ENCODE measurements around the gene TAF11L5. TPM values are rescaled to one million over a fixed set of nuclear protein-coding genes. Genes with fewer than 3 reads are reported as not detected.
"Not testable (repeated sequence)": the region's sequence is repeated elsewhere in the genome, so short reads cannot be mapped to it uniquely, and the experiment has no call there.

Gene TAF11L5
- total and polyA plus RNA-seq, 2 of the 8 experiments (the other 6 are each of a cell fraction or from before 2014, with no cell fraction given) = not detected

DNA sequence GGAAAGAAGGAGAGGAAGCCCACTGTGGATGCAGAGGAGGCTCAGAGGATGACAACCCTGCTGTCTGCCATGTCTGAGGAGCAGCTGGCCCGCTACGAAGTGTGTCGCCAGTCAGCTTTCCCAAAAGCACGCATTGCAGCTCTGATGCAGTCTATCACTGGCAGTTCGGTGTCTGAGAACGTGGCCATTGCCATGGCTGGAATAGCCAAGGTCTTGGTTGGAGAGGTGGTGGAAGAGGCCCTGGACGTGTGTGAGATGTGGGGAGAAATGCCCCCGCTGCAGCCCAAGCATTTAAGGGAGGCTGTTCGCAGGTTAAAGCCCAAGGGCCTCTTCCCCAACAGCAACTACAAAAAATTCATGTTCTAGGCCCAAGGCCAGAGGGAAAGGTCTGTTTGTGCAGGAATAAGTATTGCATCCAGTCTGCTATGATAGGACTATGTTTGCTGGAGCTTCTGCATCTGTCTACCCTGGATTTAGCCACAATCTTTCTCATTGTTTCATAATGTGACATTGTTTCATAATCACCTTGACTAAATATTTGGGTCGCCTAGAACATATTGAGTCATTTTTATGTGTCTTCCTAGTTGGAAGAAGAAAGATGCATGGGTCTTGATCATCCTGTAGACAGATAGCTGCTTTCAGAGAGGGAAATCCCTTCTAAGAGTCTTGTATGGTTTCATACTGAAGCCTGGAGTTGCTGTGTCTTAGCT, 38.4 kb upstream of the TAF11L5 start:
- H2AK5ac ChIP-seq (ENCODE audit: low read depth, low read length); POLR2A ChIA-PET (ENCODE audit: partially characterized antibody); H4K20me1 ChIP-seq (replicated peaks in 1 of 2; ENCODE audit: control insufficient read depth in 1 of 2, insufficient read depth in 2 of 2, low read length in 2 of 2); H2BK15ac ChIP-seq (ENCODE audit: low read length); H3K23me2 ChIP-seq (ENCODE audit: low read depth, low read length); H3K9ac ChIP-seq (replicated peaks in 1 of 4; ENCODE audit: extremely low read depth in 1 of 4, low read depth in 3 of 4, low read length in 3 of 4); DNase-seq (ENCODE audit: low read depth in 1 of 2, low spot score in 2 of 2); H2BK20ac ChIP-seq (ENCODE audit: low read length); H3K27ac ChIP-seq (ENCODE audit: low read depth, low read length); H3K4me1 ChIP-seq (replicated peaks in 1 of 4; ENCODE audit: control insufficient read depth in 3 of 4, insufficient read depth in 4 of 4, low read length in 3 of 4); H3K36me3 ChIP-seq (ENCODE audit: control insufficient read depth in 2 of 4, insufficient read depth in 4 of 4, low read length in 3 of 4); H2BK12ac ChIP-seq (ENCODE audit: low read depth, low read length); H3K4ac ChIP-seq (replicated peaks; ENCODE audit: insufficient read length, low read depth, low read length); H4K5ac ChIP-seq (ENCODE audit: insufficient read length, low read depth, low read length); H2BK5ac ChIP-seq (ENCODE audit: low read depth, low read length); H4K91ac ChIP-seq (replicated peaks; ENCODE audit: insufficient read length, low read length); H2BK120ac ChIP-seq (replicated peaks; ENCODE audit: low read depth, low read length); FAIRE-seq; H3K14ac ChIP-seq (ENCODE audit: insufficient read length); H3K79me2 ChIP-seq (ENCODE audit: control insufficient read depth in 1 of 2, insufficient read depth in 2 of 2, low read length in 2 of 2); H2AFZ ChIP-seq (ENCODE audit: low read length); H3K18ac ChIP-seq (ENCODE audit: extremely low read depth, low read length); H3K23ac ChIP-seq (ENCODE audit: insufficient read length); H3K56ac ChIP-seq (replicated peaks; ENCODE audit: insufficient read length, low read depth, low read length); CTCF ChIA-PET (ENCODE audit: partially characterized antibody); H3K79me1 ChIP-seq (ENCODE audit: low read depth, low read length); H4K8ac ChIP-seq (ENCODE audit: extremely low read depth, insufficient read depth, low read length); H3K4me3 ChIP-seq (ENCODE audit: extremely low read depth in 1 of 4, insufficient read depth in 2 of 4, low read depth in 3 of 4, low read length in 4 of 4); H3K9me3 ChIP-seq (ENCODE audit: insufficient read depth in 2 of 2, low read depth in 1 of 2, low read length in 1 of 2); H3K27me3 ChIP-seq (replicated peaks in 1 of 4; ENCODE audit: control insufficient read depth in 3 of 4, extremely low read depth in 1 of 4, insufficient read depth in 3 of 4, low read length in 3 of 4); H3K4me2 ChIP-seq (ENCODE audit: insufficient read depth in 1 of 2, low read depth in 2 of 2, low read length in 2 of 2): not testable (repeated sequence)
- 89% methylated on average over 10 of the region's 10 CpGs; no CpG with 5 or more reads in 1 of the 2 experiments for WGBS, 2 experiments (ENCODE audit: extremely low coverage in 1 of 2, insufficient coverage in 1 of 2, insufficient read length in 1 of 2, insufficient replicate concordance in 2 of 2, low coverage in 1 of 2, low lambda C conversion rate in 2 of 2, missing lambda C conversion rate in 1 of 2)

All from H1 (cell line).